Keratinocyte (primary cell): ENCODE data around the gene JADE2.

Source experiments
- EZH2 ChIP-seq: IDR thresholded peaks from one replicate; pipeline ENCODE4 v1.6.1; 2012; ENCODE audit warnings: inconsistent platforms, mild to moderate bottlenecking, low read length, moderate library complexity
- TF ChIP-seq, protein P1 (sequence below), 3 experiments: IDR thresholded peaks in 1 of 3; conservative IDR thresholded peaks in 1 of 3; optimal IDR thresholded peaks in 1 of 3; 2 replicates in 2 of 3; 3 replicates in 1 of 3; pipeline versions ENCODE3 to v1.5.1; 2011; ENCODE audit warnings: low read length in 3 of 3, mild to moderate bottlenecking in 3 of 3, moderate library complexity in 2 of 3, control low read depth in 1 of 3, inconsistent platforms in 1 of 3; ENCODE audit not compliant: insufficient read depth in 2 of 3; ENCODE audit errors: extremely low read depth in 1 of 3

DNA sequence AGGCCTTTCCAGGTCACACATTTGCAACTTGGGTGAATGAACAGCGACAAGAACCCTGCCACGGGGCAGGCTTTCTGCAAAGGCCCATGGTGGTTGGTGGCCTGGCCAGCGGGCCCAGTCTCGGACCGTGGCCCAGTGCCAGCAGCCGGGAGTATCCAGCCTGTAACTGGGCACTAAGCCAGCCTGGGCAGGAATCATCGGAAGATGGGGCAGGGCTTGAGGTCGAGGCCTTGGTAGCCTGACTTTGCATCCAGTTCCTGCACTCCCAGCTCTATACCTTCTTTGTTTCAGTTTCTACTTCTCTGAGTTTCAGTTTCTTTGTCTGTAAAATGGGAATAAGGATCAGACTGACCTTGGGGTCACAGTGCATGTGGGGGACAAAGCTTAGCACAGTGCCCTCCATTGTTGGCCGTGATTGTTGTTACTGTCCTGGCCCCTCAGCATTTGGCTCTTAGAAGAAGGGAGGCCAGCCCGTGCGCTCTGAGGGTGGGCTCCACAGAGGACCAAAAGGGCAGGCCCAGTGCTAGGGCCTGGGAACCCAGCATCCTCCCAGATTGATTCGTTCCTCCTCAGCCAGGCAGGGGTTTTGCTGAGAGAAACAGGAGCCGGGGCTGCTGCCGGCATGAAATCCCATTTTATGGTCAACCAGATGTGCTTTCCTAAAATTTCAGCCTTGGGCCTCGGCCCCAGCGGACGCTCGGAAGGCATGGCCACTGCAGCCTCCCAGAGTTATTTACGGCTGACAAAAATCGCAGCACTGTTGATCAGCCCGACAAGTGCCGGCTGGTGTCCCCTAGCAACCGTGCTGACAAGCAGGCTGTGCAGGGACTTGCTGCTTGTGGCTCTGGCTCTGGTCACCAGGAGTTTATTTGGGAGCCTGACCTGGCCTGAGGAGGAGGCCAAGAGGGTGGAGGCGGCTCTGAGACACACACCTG lies 43.6 kb downstream of the JADE2 start:
- TF ChIP-seq, protein P1, sequence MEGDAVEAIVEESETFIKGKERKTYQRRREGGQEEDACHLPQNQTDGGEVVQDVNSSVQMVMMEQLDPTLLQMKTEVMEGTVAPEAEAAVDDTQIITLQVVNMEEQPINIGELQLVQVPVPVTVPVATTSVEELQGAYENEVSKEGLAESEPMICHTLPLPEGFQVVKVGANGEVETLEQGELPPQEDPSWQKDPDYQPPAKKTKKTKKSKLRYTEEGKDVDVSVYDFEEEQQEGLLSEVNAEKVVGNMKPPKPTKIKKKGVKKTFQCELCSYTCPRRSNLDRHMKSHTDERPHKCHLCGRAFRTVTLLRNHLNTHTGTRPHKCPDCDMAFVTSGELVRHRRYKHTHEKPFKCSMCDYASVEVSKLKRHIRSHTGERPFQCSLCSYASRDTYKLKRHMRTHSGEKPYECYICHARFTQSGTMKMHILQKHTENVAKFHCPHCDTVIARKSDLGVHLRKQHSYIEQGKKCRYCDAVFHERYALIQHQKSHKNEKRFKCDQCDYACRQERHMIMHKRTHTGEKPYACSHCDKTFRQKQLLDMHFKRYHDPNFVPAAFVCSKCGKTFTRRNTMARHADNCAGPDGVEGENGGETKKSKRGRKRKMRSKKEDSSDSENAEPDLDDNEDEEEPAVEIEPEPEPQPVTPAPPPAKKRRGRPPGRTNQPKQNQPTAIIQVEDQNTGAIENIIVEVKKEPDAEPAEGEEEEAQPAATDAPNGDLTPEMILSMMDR (optimal IDR thresholded peaks at IDR 0.05 in 1 of 3, IDR thresholded peaks at IDR 0.05 in 1 of 3, conservative IDR thresholded peaks at IDR 0.05 in 1 of 3; ENCODE audit: extremely low read depth in 1 of 3, insufficient read depth in 2 of 3, low read length in 3 of 3): no peak
- TF ChIP-seq EZH2: no peak
